K562 (cell line): ENCODE results near the gene PADI1. TPM values are rescaled to one million over a fixed set of nuclear protein-coding genes. Genes with fewer than 3 reads are reported as not detected.

ENCODE experiments used
- ATAC-seq: fragments of 200-7000 bp; cut with Tn5 transposase; 3 replicates; pipeline ENCODE4 v1.9.1; 2020; ENCODE audit warnings: moderate library complexity
- BruUV-seq: library from RNA; stranded (reverse); fragments of 400-500 nt; replicated peaks from 2 replicates; lab custom pipeline; 2021; lab: Mats Ljungman, UMichigan
- CTCF ChIA-PET: fragments of 300-600 bp; formaldehyde crosslinking; extraction: SDS; loops from one replicate; lab custom pipeline; 2021; ENCODE audit warnings: low intra/inter-chr PET ratio; lab: Yijun Ruan, JAX
- POLR2A ChIA-PET: fragments of 300-600, 350-650 bp; sonication (Branson Sonifier 250); formaldehyde crosslinking; extraction: SDS; loops from one replicate; lab custom pipeline; 2021; ENCODE audit warnings: antibody characterized with exemption, inconsistent platforms; lab: Yijun Ruan, JAX
- DNase-seq, 4 experiments: peaks; one replicate each; pipeline versions ENCODE4 v3.0.0 to v3.0.0-alpha.2; 2011 to 2018; ENCODE audit warnings: low spot score in 3 of 4, mixed read lengths in 3 of 4; ENCODE audit errors: extremely low read depth in 1 of 4
- FAIRE-seq: peaks from 2 replicates; lab custom pipeline; 2011; peaks lifted over from hg19 to GRCh38; lab: Jason Lieb, UNC
- H2AFZ ChIP-seq: 2 replicates; pipeline ENCODE4 v1.6.0; 2011; ENCODE audit warnings: low read depth, low read length, control low read depth, inconsistent platforms
- H3K27ac ChIP-seq: fragments of 200-600 bp; 3 replicates; pipeline ENCODE4 v1.8.0; 2011; ENCODE audit warnings: low read depth, mild to moderate bottlenecking, control low read depth, inconsistent platforms, low read length, moderate library complexity, mixed read lengths; ENCODE audit errors: extremely low read depth
- H3K27me3 ChIP-seq, 2 experiments: fragments of 300-600 bp in 1 of 2; 2 replicates in 1 of 2; 3 replicates in 1 of 2; pipeline versions ENCODE4 v1.6.0 to v1.8.0; 2011; ENCODE audit warnings: inconsistent platforms in 2 of 2, low read length in 2 of 2, mild to moderate bottlenecking in 1 of 2, mixed read lengths in 1 of 2, moderate library complexity in 1 of 2; ENCODE audit not compliant: control insufficient read depth in 2 of 2, insufficient read depth in 2 of 2
- H3K36me3 ChIP-seq: fragments of 300-600 bp; 3 replicates; pipeline ENCODE4 v1.8.0; 2011; ENCODE audit warnings: mild to moderate bottlenecking, low read length, inconsistent platforms; ENCODE audit not compliant: control insufficient read depth, insufficient read depth
- H3K4me1 ChIP-seq, 2 experiments: fragments of 200-600 bp in 1 of 2; replicated peaks in 1 of 2; 2 replicates in 1 of 2; 3 replicates in 1 of 2; pipeline versions ENCODE4 v1.5.1 to v1.8.0; 2011; ENCODE audit warnings: inconsistent platforms in 2 of 2, low read length in 2 of 2, mild to moderate bottlenecking in 1 of 2, mixed read lengths in 1 of 2, moderate library complexity in 1 of 2; ENCODE audit not compliant: control insufficient read depth in 2 of 2, insufficient read depth in 2 of 2
- H3K4me2 ChIP-seq: 2 replicates; pipeline ENCODE4 v1.6.1; 2011; ENCODE audit warnings: low read length, control low read depth, inconsistent platforms, mixed read lengths; ENCODE audit not compliant: insufficient read depth
- H3K4me3 ChIP-seq: fragments of 200-600 bp; sonication (generic), shearing (Covaris generic); 2 replicates; pipeline ENCODE4 v1.5.1; 2016; ENCODE audit warnings: control low read depth, inconsistent platforms
- H3K79me2 ChIP-seq: fragments of 200-600 bp; 3 replicates; pipeline ENCODE4 v1.8.0; 2011; ENCODE audit warnings: low read length, inconsistent platforms; ENCODE audit not compliant: control insufficient read depth, insufficient read depth
- H3K9ac ChIP-seq, 2 experiments: 2 replicates each; pipeline versions ENCODE4 v1.6.0 to v1.6.1; 2011; ENCODE audit warnings: low read depth in 2 of 2, low read length in 2 of 2, control low read depth in 1 of 2, inconsistent platforms in 1 of 2, mild to moderate bottlenecking in 1 of 2, mixed read lengths in 1 of 2; ENCODE audit not compliant: insufficient read depth in 1 of 2
- H3K9me1 ChIP-seq: one replicate; pipeline ENCODE4 v1.6.0; 2011; ENCODE audit warnings: inconsistent platforms, mild to moderate bottlenecking, low read length, moderate library complexity; ENCODE audit not compliant: control insufficient read depth, insufficient read depth
- H3K9me3 ChIP-seq: replicated peaks from 2 replicates; pipeline ENCODE4 v1.5.1; 2011; ENCODE audit warnings: low read depth, low read length, inconsistent platforms; ENCODE audit not compliant: control insufficient read depth, insufficient read depth
- H4K20me1 ChIP-seq: replicated peaks from 2 replicates; pipeline ENCODE4 v1.6.1; 2011; ENCODE audit warnings: low read length, inconsistent platforms, mixed read lengths; ENCODE audit not compliant: control insufficient read depth, insufficient read depth
- ATF7 ChIP-seq: fragments of 450-650 bp; IDR thresholded peaks from 2 replicates; pipeline ENCODE4 v1.7.1; 2014; ENCODE audit warnings: mild to moderate bottlenecking, moderate library complexity
- BCOR ChIP-seq: fragments of 450-650 bp; IDR thresholded peaks from 2 replicates; pipeline ENCODE4 v1.6.1; 2016
- CC2D1A ChIP-seq: fragments of 450-650 bp; IDR thresholded peaks from 2 replicates; pipeline ENCODE4 v1.6.1; 2017; ENCODE audit warnings: mild to moderate bottlenecking
- RBM25 ChIP-seq: fragments of 200-400 bp; formaldehyde crosslinking; IDR thresholded peaks from 2 replicates; pipeline ENCODE4 v1.6.1; 2018; ENCODE audit warnings: low read length, low read depth, moderate library complexity; ENCODE audit not compliant: severe bottlenecking
- USF2 ChIP-seq: sonication (generic); formaldehyde crosslinking; IDR thresholded peaks from 2 replicates; pipeline ENCODE4 v1.5.0; 2020; ENCODE audit warnings: missing genetic modification reagents
- ZNF354B ChIP-seq: fragments of 250-450 bp; sonication (Bioruptor Pico); IDR thresholded peaks from 2 replicates; pipeline ENCODE4 v1.4.0; 2020
- ZNF586 ChIP-seq: fragments of 450-650 bp; formaldehyde crosslinking; conservative IDR thresholded peaks from 2 replicates; pipeline ENCODE4 v1.4.0; 2020; ENCODE audit warnings: mild to moderate bottlenecking, moderate library complexity
- WGBS: fragments of 100-300 bp; shearing (Covaris generic); methylation state at CpG from one replicate; pipeline ENCODE4 v1.1.6; 2016; ENCODE audit warnings: low coverage, mixed read lengths; ENCODE audit not compliant: insufficient coverage; ENCODE audit errors: missing lambda C conversion rate; 5-methylcytosine and 5-hydroxymethylcytosine counted together
- in situ Hi-C: fragments of 300-500 bp; cut with MboI; formaldehyde crosslinking; loops from 4 replicates; pipeline ENCODE4 v1.15.0; 2018; ENCODE audit warnings: inconsistent platforms, mixed read lengths
- intact Hi-C: fragments of 100-400 bp; cut with micrococcal nuclease; formaldehyde crosslinking; loops from 2 replicates; pipeline ENCODE4 v1.14.2; 2022
- polyA plus RNA-seq, 8 experiments: library from polyadenylated mRNA; depleted of rRNA in 4 of 8; stranded (reverse) in 5 of 8; unstranded in 3 of 8; fragments of >200 nt; fragmentation: Nextera tagmentation in 2 of 8; fragmentation: Illumina TruSeq in 1 of 8; extraction: Ambion mirVana in 2 of 8; extraction: Trizol in 1 of 8; gene quantifications; 2 replicates each; pipeline versions ENCODE4 v1.2.1 to v1.2.3, GENCODE V29; 2011 to 2014; ENCODE audit warnings: inconsistent platforms in 1 of 8, missing spikeins in 1 of 8
- total RNA-seq, 7 experiments: library from RNA; depleted of rRNA in 6 of 7; stranded (reverse); fragments of >200 nt in 6 of 7; fragmentation: Illumina TruSeq in 2 of 7; extraction: Trizol in 2 of 7; gene quantifications; 2 replicates each; pipeline versions ENCODE4 v1.2.1 to v1.2.3, GENCODE V29; 2011 to 2021; ENCODE audit warnings: low replicate concordance in 1 of 7
- TF ChIP-seq, protein P1 (sequence below): sonication (generic); formaldehyde crosslinking; IDR thresholded peaks from 2 replicates; pipeline ENCODE4 v1.9.0; 2022; ENCODE audit warnings: mild to moderate bottlenecking, missing genetic modification reagents
- TF ChIP-seq, protein P2 (sequence below): sonication (generic); formaldehyde crosslinking; IDR thresholded peaks from 2 replicates; pipeline ENCODE4 v1.8.0; 2022; ENCODE audit warnings: mild to moderate bottlenecking, missing genetic modification reagents

The PADI1 gene
- total and polyA plus RNA-seq, 9 of the 15 experiments (the other 6 are each of a cell fraction or from before 2014, with no cell fraction given): not detected

DNA sequence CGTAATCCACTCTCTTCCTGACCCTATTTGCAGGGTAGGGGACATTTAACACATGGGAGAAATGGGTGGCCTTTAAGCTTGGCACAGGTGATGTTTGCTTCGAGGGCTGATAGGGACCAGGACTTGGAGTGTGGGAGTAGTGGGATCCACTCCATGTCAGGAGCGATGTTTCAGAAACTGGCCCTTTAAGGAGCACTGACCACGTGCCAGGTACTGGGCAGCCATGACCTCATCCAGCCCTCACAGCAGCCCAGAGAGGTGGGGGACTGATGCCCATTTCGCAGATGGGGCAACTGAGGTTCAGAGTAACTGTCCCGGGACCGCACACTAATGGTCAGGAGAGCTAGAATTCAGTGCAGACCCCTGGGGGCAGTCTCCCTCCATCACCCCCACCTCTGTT lies 55.3 kb downstream of the PADI1 start:
- no peak for FAIRE-seq
- TF ChIP-seq ATF7: peak; percentile 20; the same call in 1 of the 2 replicates
- no peak for TF ChIP-seq CC2D1A
- TF ChIP-seq RBM25: peak; percentile 72
- TF ChIP-seq BCOR: 0 out of 2 replicates have a peak, but pooled peaks have one; percentile 25
- TF ChIP-seq, protein P1, sequence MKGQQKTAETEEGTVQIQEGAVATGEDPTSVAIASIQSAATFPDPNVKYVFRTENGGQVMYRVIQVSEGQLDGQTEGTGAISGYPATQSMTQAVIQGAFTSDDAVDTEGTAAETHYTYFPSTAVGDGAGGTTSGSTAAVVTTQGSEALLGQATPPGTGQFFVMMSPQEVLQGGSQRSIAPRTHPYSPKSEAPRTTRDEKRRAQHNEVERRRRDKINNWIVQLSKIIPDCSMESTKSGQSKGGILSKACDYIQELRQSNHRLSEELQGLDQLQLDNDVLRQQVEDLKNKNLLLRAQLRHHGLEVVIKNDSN (CRISPR knock-in tag): peak; percentile 61
- TF ChIP-seq ZNF586 (CRISPR knock-in tag): no peak
- TF ChIP-seq, protein P2, sequence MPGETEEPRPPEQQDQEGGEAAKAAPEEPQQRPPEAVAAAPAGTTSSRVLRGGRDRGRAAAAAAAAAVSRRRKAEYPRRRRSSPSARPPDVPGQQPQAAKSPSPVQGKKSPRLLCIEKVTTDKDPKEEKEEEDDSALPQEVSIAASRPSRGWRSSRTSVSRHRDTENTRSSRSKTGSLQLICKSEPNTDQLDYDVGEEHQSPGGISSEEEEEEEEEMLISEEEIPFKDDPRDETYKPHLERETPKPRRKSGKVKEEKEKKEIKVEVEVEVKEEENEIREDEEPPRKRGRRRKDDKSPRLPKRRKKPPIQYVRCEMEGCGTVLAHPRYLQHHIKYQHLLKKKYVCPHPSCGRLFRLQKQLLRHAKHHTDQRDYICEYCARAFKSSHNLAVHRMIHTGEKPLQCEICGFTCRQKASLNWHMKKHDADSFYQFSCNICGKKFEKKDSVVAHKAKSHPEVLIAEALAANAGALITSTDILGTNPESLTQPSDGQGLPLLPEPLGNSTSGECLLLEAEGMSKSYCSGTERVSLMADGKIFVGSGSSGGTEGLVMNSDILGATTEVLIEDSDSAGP (CRISPR knock-in tag): peak; percentile 68; the same call in 1 of the 2 replicates
- no peak for TF ChIP-seq ZNF354B
- TF ChIP-seq USF2 (CRISPR knock-in tag): 0 out of 2 replicates have a peak, but pooled peaks have one; percentile 17
- ChIA-PET CTCF (no interaction called here), POLR2A (interaction anchor here (0.6 to 1.4 kb wide), 2 partner anchors 13 to 15 kb away, joined by 3 to 6 read pairs; no protein-coding TSS in a partner anchor)
- Histone ChIP-seq H3K9me1 (no peaks in the 10 kb centered on the region), H3K4me3 (no peak overlapping the region), H3K27ac (no peak overlapping the region), H3K9me3 (no peaks in the 10 kb centered on the region), H3K36me3 (no peaks in the 10 kb centered on the region), H3K79me2 (no peaks in the 10 kb centered on the region), H4K20me1 (peaks cover 9% of the 10 kb centered on the region), H3K4me1 (no peaks in the 10 kb centered on the region), H2AFZ (no peak overlapping the region), H3K4me2 (no peak overlapping the region), H3K27me3 (peaks cover 9 to 57% of the 10 kb centered on the region in 2 experiments; a peak in 4 of 5 replicates), H3K9ac (no peak overlapping the region)
- no TSS peak for BruUV-seq
- intact Hi-C loops: no loop called here
- WGBS: 1% methylated on average over 7 of the region's 7 CpGs
- no peak for ATAC-seq
- in situ Hi-C loops: no loop called here
- DNase-seq: no peak
